Stimulated activated CD8-positive, alpha-beta memory T cell treated with anti-CD3 and anti-CD28 coated beads, Interleukin-7, amount 100 ng/mL, for 48 hours (primary cell): ENCODE measurements around the gene ZNF107.
"Not testable (repeated sequence)": the region's sequence is repeated elsewhere in the genome, so short reads cannot be mapped to it uniquely, and the experiment has no call there.

Experiments
- DNase-seq, 2 donors: peaks; one replicate each; pipeline ENCODE4 v3.0.0-alpha.2; 2020; ENCODE audit warnings: low read depth in 1 of 2; ENCODE audit errors: extremely low read depth in 1 of 2

The ZNF107 gene

DNA sequence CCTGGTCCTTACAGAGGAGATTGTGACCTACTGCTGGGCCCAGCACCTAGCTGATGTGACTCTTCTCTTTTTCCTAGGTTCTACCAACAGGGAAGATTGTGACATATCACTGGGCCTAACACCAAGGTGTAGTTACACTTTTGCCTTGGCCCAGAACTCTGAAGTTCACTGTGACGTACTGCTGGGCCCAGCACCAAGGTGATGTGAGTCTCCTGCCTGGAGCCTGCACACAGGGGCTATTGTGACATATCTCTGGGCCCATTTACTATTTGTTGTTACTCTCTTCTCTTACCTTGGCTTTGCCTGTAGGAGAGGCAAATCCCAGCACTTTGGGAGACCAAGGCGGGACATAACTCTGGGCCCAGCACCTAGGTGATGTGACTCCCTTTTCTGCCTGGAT, 23.1 kb upstream of the ZNF107 start:
- no peak for DNase-seq

DNA sequence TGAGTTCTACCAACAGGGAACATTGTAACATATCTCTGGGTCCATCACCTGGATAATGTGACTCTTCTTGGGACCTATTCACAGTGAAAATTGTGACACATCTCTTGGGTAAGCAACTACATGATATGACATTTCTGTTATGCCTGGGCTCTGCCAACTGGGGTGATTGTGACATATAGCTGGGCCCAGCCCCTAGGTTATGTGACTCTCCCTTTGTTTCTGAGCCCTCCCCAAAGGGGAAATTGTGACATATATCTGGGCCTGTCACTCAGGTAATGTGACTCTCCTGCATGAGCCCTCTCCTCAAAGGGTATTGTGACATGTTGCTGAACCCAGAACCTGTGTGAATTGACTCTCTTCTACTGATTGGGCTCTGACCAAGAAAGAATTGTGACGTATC, 22.4 kb upstream of the ZNF107 start:
- DNase-seq, result no peak

- no peak for DNase-seq
Measured at GRCh38 chr7:64651203-64651602, 14.7 kb upstream of the ZNF107 start.

GRCh38 chr7:64651632-64652165, 14.2 kb upstream of the ZNF107 start:
- DNase-seq, result no peak

DNA sequence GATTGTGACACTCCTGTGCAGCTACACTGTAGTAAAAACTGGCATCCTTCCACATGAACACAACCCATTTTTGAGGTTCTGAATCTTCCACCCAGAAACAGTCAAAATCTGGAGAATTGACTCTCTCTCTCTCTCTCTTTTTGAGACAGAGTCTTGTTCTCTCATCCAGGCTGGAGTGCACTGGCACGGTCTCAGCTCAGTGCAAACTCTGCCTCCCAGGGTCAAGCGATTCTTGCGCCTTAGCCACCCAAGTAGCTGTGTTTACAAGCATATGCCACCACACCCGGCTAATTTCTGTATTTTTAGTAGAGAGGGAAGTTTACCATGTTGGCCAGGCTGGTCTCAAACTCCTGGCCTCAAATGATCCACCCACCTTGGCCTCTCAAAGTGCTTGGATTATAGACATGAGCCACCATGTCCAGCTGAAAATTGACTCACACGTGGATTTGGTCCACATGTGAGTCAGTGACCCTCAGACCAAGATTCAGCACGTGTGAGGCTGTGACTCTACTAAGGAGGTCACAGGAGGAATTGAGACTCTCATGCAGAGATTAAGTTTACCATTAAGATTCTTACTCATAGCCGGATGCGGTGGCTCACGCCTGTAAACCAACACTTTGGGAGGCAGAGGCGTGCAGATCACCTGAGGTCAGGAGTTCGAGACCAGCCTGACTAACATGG, 12.1 kb upstream of the ZNF107 start:
- no peak for DNase-seq

GRCh38 chr7:64654796-64655548, 11.0 kb upstream of the ZNF107 start:
- DNase-seq, result no peak

DNA sequence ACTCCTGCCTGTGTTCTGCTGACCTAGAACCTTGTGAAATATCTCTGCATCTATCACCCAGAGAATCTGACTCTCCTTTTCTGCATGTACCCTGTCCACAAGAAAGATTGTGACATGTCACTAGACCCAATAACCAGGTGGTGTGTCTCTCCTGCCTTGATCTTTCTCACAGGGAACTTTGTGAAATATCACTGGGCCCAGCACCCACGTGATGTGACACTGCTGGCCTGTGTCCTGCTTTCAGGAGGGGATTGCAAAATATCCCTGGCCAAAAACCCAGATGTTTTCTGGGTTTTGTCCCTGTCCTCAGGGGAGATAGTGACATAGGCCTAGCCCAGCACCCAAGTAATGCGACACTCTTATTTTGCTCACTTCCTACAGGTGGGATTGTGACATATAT, 10.1 kb upstream of the ZNF107 start:
- DNase-seq, result no peak

DNA sequence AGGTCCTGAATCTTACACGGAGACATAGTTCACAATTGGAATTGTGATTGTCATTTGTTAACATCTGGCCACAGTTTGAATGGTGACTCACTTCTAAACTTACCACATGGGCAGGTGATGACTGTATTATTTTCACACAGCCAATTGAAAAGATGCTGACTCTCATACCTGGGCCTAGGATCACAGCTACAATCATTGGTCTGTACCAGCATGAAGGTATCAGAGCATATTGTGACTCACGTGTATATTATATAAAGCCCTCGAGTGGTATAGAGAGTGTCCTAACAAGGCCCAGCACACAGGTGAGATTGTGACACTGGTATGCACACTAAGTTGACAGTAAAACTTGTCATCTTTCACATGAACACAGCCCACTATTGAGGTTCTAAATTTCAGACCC, 9.4 kb upstream of the ZNF107 start:
- no peak for DNase-seq

- not testable (repeated sequence) for DNase-seq
Measured at GRCh38 chr7:64662091-64662490, 3.8 kb upstream of the ZNF107 start.

DNA sequence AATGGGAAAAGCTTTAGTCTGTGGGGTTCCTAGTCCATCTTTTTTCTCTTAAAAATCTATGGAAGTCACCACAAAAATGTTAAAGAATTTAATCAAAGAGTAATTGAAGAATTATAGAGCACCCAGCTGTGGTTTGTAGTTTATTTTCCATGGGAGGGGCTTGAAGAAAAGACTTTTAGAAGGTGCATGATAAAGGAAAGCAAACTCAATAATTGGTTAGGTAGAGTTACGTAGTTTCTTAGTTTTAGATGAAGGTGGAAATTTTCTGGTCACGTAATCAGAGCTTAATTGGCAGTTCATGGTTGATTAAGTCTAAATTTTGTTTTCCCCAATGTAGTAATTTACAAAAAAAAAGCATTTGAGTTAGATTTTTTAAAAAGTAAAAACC, 724 bp downstream of the ZNF107 start:
- no peak for DNase-seq

- DNase-seq, result no peak
Measured at GRCh38 chr7:64667311-64667710, 1.4 kb downstream of the ZNF107 start.

- DNase-seq, result no peak
Measured at GRCh38 chr7:64672414-64672813, 6.5 kb downstream of the ZNF107 start.

DNA sequence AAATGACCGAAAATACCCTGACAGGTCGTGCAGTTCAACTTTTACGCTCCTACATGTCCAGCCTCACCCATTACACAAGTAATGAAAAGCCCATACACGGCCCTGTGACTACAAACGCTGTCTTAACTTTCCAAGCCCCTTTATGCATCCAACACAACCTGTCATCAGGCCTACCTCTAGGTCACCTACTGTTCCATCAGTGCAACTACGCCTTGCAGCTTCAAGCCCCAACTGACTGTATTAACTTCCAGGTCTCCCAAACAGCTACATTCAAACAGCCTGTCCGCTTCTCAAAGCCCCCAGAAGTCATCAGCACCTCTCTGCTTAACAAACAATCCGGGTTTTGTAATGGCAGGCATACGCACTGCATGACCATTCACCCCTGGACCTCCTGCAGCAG, 19.2 kb downstream of the ZNF107 start:
- no peak for DNase-seq

DNA sequence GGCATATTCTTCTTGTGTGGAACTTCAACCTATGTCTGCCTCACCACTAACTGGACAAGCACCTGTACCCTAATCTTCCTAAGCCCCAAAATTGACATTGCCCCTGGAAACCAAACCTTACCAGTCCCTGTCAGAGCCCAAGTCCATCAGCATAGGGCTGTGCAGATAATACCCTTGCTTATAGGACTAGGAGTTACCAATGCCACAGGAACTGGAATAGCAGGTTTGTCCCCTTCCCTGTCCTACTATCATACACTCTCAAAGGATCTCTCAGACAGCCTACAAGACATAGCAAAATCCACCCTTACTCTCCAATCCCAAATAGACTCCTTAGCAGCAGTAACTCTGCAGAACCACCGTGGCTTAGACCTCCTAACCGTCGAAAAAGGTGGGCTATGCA, 19.8 kb downstream of the ZNF107 start:
- DNase-seq, result no peak

DNA sequence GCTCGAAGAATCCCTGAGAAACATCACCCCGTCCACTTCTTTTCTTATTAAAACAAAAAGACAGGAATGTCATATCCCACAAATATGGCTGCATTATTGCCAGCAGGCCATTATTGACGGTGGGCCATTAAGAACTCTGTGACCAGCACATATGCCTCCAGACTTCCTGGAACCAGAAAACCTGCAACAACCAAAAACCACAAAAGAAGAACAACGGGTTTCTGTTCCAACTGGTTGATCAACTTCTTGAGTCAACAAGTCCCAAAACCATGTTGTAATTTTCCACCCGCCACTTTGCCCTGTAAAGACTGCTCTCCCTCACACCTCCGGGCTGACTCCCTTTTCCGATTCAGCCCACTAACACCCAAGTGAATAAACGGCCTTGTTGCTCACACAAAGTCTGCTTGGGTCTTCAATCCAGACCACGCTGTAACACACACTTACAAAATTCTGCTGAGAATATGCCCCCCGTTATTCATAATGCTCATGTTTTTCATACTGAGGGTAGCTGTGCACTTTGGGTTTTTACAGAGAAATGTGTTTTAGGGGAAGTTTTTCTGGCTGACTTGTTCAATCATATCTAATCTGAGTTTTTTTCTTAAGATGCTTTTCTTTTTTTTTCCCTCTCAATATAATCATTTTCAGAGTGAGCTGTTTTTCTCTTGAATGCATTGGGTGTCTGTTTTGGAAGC, 20.7 kb downstream of the ZNF107 start:
- peak in 1 of 2 donors; percentile 49 for DNase-seq

GRCh38 chr7:64687249-64687648, 21.3 kb downstream of the ZNF107 start:
- no peak for DNase-seq

- no peak for DNase-seq
Measured at GRCh38 chr7:64688988-64689387, 23.1 kb downstream of the ZNF107 start.

- DNase-seq, result no peak
Measured at GRCh38 chr7:64691831-64692230, 25.9 kb downstream of the ZNF107 start.

DNA sequence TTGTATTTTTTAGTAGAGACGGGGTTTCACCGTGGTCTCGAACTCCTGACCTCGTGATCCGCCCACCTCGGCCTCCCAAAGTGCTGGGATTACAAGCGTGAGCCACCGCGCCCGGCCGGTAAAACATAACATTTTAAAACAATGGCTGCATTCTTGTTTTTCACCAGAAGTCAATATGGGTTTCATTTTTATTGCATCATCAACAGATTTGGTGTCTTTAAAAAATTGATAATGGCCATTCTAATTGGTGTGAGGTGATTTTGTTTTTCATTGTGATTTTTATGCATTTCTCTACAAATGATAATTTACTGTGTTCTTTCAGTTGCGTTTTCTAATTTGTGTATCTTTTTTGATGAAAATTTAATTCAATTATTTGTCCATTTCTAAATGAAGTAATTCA, 31.9 kb downstream of the ZNF107 start:
- not testable (repeated sequence) for DNase-seq

DNA sequence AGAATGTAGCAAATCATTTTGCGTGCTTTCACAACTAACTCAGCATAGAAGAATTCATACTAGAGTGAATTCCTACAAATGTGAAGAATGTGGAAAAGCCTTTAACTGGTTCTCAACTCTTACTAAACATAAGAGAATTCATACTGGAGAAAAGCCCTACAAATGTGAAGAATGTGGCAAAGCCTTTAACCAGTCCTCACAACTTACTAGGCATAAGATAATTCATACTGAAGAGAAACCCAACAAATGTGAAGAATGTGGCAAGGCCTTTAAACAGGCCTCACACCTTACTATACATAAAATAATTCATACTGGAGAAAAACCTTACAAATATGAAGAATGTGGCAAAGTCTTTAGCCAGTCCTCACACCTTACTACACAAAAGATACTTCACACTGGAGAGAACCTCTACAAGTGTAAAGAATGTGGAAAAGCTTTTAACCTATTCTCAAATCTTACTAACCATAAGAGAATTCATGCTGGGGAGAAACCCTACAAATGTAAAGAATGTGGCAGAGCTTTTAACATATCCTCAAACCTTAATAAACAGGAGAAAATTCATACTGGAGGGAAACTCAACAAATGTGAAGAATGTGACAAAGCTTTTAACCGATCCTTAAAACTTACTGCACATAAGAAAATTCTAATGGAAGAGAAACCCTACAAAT, 40.8 kb downstream of the ZNF107 start:
- DNase-seq, result no peak

GRCh38 chr7:64717896-64718295, 52.0 kb downstream of the ZNF107 start:
- not testable (repeated sequence) for DNase-seq
